ENCODE measurements around the gene VCL. TPM values are rescaled to one million over a fixed set of nuclear protein-coding genes. Genes with fewer than 3 reads are reported as not detected.

VCL gene
- total and polyA plus RNA-seq, 4 donors, result 4.3 to 37.8 (median 17.3) TPM

DNA sequence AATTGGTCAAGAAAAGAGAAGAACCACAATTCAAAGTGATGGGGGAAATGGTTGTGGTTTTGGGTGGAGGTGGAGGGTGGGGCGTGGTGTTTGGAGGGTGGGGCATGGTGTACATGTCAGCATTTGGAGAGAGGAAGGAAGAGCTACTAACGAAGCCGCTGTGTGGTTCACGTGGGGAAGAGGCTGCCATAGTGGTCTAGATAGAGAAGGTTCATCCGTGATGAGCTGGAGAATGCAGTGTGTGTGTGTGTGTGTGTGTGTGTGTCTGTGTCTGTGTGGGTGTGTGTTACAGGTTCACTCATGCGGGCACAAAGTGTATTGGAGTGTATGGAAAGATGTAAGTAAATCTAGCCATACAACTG lies 6.1 kb upstream of the VCL start:
- TF ChIP-seq GABPA (IDR thresholded peaks at IDR 0.05 in 1 of 2, conservative IDR thresholded peaks at IDR 0.05 in 1 of 2), result no peak
- TF ChIP-seq NR2F2 (IDR thresholded peaks at IDR 0.05), result no peak
- no peak for TF ChIP-seq JUND (IDR thresholded peaks at IDR 0.05)
- TF ChIP-seq RXRA (IDR thresholded peaks at IDR 0.05), result no peak
- no peak for TF ChIP-seq HNF4G (IDR thresholded peaks at IDR 0.05)
- TF ChIP-seq, protein P1, sequence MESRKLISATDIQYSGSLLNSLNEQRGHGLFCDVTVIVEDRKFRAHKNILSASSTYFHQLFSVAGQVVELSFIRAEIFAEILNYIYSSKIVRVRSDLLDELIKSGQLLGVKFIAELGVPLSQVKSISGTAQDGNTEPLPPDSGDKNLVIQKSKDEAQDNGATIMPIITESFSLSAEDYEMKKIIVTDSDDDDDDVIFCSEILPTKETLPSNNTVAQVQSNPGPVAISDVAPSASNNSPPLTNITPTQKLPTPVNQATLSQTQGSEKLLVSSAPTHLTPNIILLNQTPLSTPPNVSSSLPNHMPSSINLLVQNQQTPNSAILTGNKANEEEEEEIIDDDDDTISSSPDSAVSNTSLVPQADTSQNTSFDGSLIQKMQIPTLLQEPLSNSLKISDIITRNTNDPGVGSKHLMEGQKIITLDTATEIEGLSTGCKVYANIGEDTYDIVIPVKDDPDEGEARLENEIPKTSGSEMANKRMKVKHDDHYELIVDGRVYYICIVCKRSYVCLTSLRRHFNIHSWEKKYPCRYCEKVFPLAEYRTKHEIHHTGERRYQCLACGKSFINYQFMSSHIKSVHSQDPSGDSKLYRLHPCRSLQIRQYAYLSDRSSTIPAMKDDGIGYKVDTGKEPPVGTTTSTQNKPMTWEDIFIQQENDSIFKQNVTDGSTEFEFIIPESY (IDR thresholded peaks at IDR 0.05), result no peak
- TF ChIP-seq FOXA2 (IDR thresholded peaks at IDR 0.05), result no peak
- TF ChIP-seq, protein P2, sequence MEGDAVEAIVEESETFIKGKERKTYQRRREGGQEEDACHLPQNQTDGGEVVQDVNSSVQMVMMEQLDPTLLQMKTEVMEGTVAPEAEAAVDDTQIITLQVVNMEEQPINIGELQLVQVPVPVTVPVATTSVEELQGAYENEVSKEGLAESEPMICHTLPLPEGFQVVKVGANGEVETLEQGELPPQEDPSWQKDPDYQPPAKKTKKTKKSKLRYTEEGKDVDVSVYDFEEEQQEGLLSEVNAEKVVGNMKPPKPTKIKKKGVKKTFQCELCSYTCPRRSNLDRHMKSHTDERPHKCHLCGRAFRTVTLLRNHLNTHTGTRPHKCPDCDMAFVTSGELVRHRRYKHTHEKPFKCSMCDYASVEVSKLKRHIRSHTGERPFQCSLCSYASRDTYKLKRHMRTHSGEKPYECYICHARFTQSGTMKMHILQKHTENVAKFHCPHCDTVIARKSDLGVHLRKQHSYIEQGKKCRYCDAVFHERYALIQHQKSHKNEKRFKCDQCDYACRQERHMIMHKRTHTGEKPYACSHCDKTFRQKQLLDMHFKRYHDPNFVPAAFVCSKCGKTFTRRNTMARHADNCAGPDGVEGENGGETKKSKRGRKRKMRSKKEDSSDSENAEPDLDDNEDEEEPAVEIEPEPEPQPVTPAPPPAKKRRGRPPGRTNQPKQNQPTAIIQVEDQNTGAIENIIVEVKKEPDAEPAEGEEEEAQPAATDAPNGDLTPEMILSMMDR (IDR thresholded peaks at IDR 0.05; ENCODE audit: low read depth, low read length, missing input control), result no peak
- TF ChIP-seq, protein P3, sequence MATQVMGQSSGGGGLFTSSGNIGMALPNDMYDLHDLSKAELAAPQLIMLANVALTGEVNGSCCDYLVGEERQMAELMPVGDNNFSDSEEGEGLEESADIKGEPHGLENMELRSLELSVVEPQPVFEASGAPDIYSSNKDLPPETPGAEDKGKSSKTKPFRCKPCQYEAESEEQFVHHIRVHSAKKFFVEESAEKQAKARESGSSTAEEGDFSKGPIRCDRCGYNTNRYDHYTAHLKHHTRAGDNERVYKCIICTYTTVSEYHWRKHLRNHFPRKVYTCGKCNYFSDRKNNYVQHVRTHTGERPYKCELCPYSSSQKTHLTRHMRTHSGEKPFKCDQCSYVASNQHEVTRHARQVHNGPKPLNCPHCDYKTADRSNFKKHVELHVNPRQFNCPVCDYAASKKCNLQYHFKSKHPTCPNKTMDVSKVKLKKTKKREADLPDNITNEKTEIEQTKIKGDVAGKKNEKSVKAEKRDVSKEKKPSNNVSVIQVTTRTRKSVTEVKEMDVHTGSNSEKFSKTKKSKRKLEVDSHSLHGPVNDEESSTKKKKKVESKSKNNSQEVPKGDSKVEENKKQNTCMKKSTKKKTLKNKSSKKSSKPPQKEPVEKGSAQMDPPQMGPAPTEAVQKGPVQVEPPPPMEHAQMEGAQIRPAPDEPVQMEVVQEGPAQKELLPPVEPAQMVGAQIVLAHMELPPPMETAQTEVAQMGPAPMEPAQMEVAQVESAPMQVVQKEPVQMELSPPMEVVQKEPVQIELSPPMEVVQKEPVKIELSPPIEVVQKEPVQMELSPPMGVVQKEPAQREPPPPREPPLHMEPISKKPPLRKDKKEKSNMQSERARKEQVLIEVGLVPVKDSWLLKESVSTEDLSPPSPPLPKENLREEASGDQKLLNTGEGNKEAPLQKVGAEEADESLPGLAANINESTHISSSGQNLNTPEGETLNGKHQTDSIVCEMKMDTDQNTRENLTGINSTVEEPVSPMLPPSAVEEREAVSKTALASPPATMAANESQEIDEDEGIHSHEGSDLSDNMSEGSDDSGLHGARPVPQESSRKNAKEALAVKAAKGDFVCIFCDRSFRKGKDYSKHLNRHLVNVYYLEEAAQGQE (IDR thresholded peaks at IDR 0.05), result no peak
- TF ChIP-seq RAD21 (IDR thresholded peaks at IDR 0.05), result no peak
- TF ChIP-seq FOXA1 (IDR thresholded peaks at IDR 0.05), result no peak
- no peak for TF ChIP-seq YY1 (IDR thresholded peaks at IDR 0.05)
- TF ChIP-seq TAF1 (conservative IDR thresholded peaks at IDR 0.05), result no peak
- TF ChIP-seq, protein P4, sequence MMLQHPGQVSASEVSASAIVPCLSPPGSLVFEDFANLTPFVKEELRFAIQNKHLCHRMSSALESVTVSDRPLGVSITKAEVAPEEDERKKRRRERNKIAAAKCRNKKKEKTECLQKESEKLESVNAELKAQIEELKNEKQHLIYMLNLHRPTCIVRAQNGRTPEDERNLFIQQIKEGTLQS (IDR thresholded peaks at IDR 0.05), result no peak
- TF ChIP-seq EGR1 (IDR thresholded peaks at IDR 0.05; ENCODE audit: low read depth in 2 of 2), result no peak
- TF ChIP-seq HNF4A (conservative IDR thresholded peaks at IDR 0.05), result no peak
- TF ChIP-seq SP1 (IDR thresholded peaks at IDR 0.05), result no peak
- H3K4me1 ChIP-seq (ENCODE audit: control insufficient read depth in 4 of 4, insufficient read depth in 4 of 4, low read length in 3 of 4), result no peaks in the 10 kb centered on the region
- no peak overlapping the region for H3K9ac ChIP-seq (ENCODE audit: low read depth in 1 of 2, low read length in 2 of 2)
- peak; percentile 53 for DNase-seq (ENCODE audit: low spot score)
- H3K36me3 ChIP-seq (ENCODE audit: control insufficient read depth in 4 of 4, insufficient read depth in 3 of 4, low read depth in 1 of 4, low read length in 3 of 4), result no peaks in the 10 kb centered on the region
- no peaks in the 10 kb centered on the region for H3K27me3 ChIP-seq (ENCODE audit: control insufficient read depth in 4 of 4, insufficient read depth in 4 of 4, low read length in 3 of 4)
- 74% methylated on average over 6 of the region's 6 CpGs for WGBS
- no peaks in the 10 kb centered on the region for H3K9me3 ChIP-seq (ENCODE audit: control insufficient read depth in 4 of 4, low read length in 3 of 4)
- H3K27ac ChIP-seq (ENCODE audit: low read depth in 1 of 2, low read length in 2 of 2), result peak overlapping the region in 1 of 2 donors; percentile 34
- H3K4me3 ChIP-seq (ENCODE audit: low read depth in 1 of 3, low read length in 3 of 3), result no peak overlapping the region
